ENCODE measurements around the gene DLGAP1. TPM values are rescaled to one million over a fixed set of nuclear protein-coding genes. Genes with fewer than 3 reads are reported as not detected.

DLGAP1 gene
- total and polyA plus RNA-seq, 2 of the 4 experiments (the other 2 are of a cell fraction) = under 0.01 to 0.09 TPM

- dilution Hi-C loops (cut with HindIII; ENCODE audit: low sequenced_read_pairs, unreplicated experiment) (no loop called here), in situ Hi-C loops (cut with MboI; ENCODE audit: low sequenced_read_pairs) (no loop called here), intact Hi-C loops (cut with micrococcal nuclease) (no loop called here)
- no peak overlapping the region for H3K18ac ChIP-seq (ENCODE audit: low read depth, low read length)
- H3K14ac ChIP-seq (replicated peaks; ENCODE audit: low read depth, low read length) = no peak overlapping the region
- H4K5ac ChIP-seq (ENCODE audit: low read depth, low read length) = no peak overlapping the region
- no peaks in the 10 kb centered on the region for H3K36me3 ChIP-seq (ENCODE audit: control insufficient read depth, insufficient read depth, low read length)
- no peak overlapping the region for H4K91ac ChIP-seq (ENCODE audit: insufficient read depth, low read depth, low read length)
- TF ChIP-seq MXI1 (IDR thresholded peaks at IDR 0.05; ENCODE audit: borderline replicate concordance, low read depth, low read length) (no peak), CHD1 (IDR thresholded peaks at IDR 0.05; ENCODE audit: low read depth, low read length) (no peak), RAD21 (IDR thresholded peaks at IDR 0.05; ENCODE audit: low read length) (no peak), ELK1 (IDR thresholded peaks at IDR 0.05; ENCODE audit: borderline replicate concordance, low read depth, low read length) (no peak), CEBPB (IDR thresholded peaks at IDR 0.05; ENCODE audit: low read depth, low read length) (no peak), USF2 (IDR thresholded peaks at IDR 0.05; ENCODE audit: low read depth, low read length) (no peak), MAZ (IDR thresholded peaks at IDR 0.05; ENCODE audit: borderline replicate concordance, low read depth, low read length) (no peak), SMC3 (IDR thresholded peaks at IDR 0.05; ENCODE audit: low read depth, low read length) (no peak), CTCF (conservative IDR thresholded peaks at IDR 0.05; ENCODE audit: low read depth, low read length) (no peak), FOS (IDR thresholded peaks at IDR 0.05; ENCODE audit: low read depth, low read length) (no peak), POLR2A (IDR thresholded peaks at IDR 0.05; ENCODE audit: low read depth, low read length) (no peak)
- no peaks in the 10 kb centered on the region for H3K9me3 ChIP-seq (ENCODE audit: control insufficient read depth, insufficient read depth, low read length)
- DNase-seq = no peak
- no peak for ATAC-seq (ENCODE audit: low read depth)
- no peak overlapping the region for H3K27ac ChIP-seq (ENCODE audit: insufficient read depth, low read length)
- no peak overlapping the region for H2AK9ac ChIP-seq (replicated peaks; ENCODE audit: low read depth, low read length, poor library complexity)
- ChIA-PET POLR2A (ENCODE audit: unreplicated experiment) (no interaction called here), CTCF (no interaction called here)
- H3K9me1 ChIP-seq (ENCODE audit: insufficient read depth, low read length) = no peaks in the 10 kb centered on the region
- no peak overlapping the region for H3K9ac ChIP-seq (ENCODE audit: low read depth, low read length)
- no peak overlapping the region for H2BK5ac ChIP-seq (ENCODE audit: low read depth, low read length, poor library complexity, severe bottlenecking)
- no peak overlapping the region for H3K56ac ChIP-seq (ENCODE audit: extremely low read depth, insufficient read depth, low read length)
- no TSS peak for BruUV-seq (replicated peaks)
- H3K4me2 ChIP-seq (ENCODE audit: low read depth, low read length) = no peak overlapping the region
- H2BK15ac ChIP-seq (ENCODE audit: low read depth, low read length) = no peak overlapping the region
- H2BK120ac ChIP-seq (ENCODE audit: low read depth, low read length) = no peak overlapping the region
- H4K8ac ChIP-seq (ENCODE audit: low read depth in 2 of 2, low read length in 2 of 2) = no peak overlapping the region
- 79% methylated on average over 4 of the region's 7 CpGs; no CpG with 5 or more reads in 1 of the 2 experiments for WGBS, 2 experiments (ENCODE audit: extremely low coverage in 2 of 2, insufficient read length in 1 of 2)
- no peaks in the 10 kb centered on the region for H4K20me1 ChIP-seq (ENCODE audit: insufficient read depth, low read length)
- no peaks in the 10 kb centered on the region for H3K79me1 ChIP-seq (ENCODE audit: low read depth in 1 of 2, low read length in 2 of 2)
- H3K27me3 ChIP-seq (ENCODE audit: control insufficient read depth, insufficient read depth, low read length) = no peaks in the 10 kb centered on the region
- no peaks in the 10 kb centered on the region; the same call in 1 of the 2 replicates for H3K4me1 ChIP-seq (ENCODE audit: control insufficient read depth, insufficient read depth, low read length)
- H3K4me3 ChIP-seq (ENCODE audit: insufficient read depth, low read depth, low read length) = no peak overlapping the region
- H2AK5ac ChIP-seq (ENCODE audit: low read depth, low read length) = no peak overlapping the region
- H3K4ac ChIP-seq (ENCODE audit: low read depth, low read length) = no peak overlapping the region
- H3K23ac ChIP-seq (ENCODE audit: low read depth, low read length) = no peak overlapping the region
- H2BK20ac ChIP-seq (ENCODE audit: low read depth, low read length) = no peak overlapping the region
- no peak overlapping the region for H2AFZ ChIP-seq (replicated peaks; ENCODE audit: low read length, poor library complexity)
Measured at GRCh38 chr18:3486512-3486911, 968.6 kb downstream of the DLGAP1 start.
